ENCODE data around the gene FST. TPM values are rescaled to one million over a fixed set of nuclear protein-coding genes. Genes with fewer than 3 reads are reported as not detected.
A peak's percentile ranks its signal among the peaks of the same experiment; 100 is the strongest.

The FST gene
- total and polyA plus RNA-seq, 2 of the 13 experiments (the other 11 are each of a cell fraction or from before 2014, with no cell fraction given) = 38.6 to 136 TPM

- TF ChIP-seq STAT6 (CRISPR knock-in tag; IDR thresholded peaks at IDR 0.05; ENCODE audit: borderline replicate concordance) = 0 out of 2 replicates have a peak, but pooled peaks have one; percentile 24
- peak; percentile 64 for TF ChIP-seq POLR2AphosphoS5 (IDR thresholded peaks at IDR 0.05; ENCODE audit: low read depth, low read length)
- TF ChIP-seq ZNF318 (CRISPR knock-in tag; IDR thresholded peaks at IDR 0.05) = no peak
- TF ChIP-seq NFIC (IDR thresholded peaks at IDR 0.05; ENCODE audit: low read length) = 0 out of 2 replicates have a peak, but pooled peaks have one; percentile 15
- TF ChIP-seq, protein P1, sequence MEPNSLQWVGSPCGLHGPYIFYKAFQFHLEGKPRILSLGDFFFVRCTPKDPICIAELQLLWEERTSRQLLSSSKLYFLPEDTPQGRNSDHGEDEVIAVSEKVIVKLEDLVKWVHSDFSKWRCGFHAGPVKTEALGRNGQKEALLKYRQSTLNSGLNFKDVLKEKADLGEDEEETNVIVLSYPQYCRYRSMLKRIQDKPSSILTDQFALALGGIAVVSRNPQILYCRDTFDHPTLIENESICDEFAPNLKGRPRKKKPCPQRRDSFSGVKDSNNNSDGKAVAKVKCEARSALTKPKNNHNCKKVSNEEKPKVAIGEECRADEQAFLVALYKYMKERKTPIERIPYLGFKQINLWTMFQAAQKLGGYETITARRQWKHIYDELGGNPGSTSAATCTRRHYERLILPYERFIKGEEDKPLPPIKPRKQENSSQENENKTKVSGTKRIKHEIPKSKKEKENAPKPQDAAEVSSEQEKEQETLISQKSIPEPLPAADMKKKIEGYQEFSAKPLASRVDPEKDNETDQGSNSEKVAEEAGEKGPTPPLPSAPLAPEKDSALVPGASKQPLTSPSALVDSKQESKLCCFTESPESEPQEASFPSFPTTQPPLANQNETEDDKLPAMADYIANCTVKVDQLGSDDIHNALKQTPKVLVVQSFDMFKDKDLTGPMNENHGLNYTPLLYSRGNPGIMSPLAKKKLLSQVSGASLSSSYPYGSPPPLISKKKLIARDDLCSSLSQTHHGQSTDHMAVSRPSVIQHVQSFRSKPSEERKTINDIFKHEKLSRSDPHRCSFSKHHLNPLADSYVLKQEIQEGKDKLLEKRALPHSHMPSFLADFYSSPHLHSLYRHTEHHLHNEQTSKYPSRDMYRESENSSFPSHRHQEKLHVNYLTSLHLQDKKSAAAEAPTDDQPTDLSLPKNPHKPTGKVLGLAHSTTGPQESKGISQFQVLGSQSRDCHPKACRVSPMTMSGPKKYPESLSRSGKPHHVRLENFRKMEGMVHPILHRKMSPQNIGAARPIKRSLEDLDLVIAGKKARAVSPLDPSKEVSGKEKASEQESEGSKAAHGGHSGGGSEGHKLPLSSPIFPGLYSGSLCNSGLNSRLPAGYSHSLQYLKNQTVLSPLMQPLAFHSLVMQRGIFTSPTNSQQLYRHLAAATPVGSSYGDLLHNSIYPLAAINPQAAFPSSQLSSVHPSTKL (CRISPR knock-in tag; IDR thresholded peaks at IDR 0.05) = peak; percentile 94
- TF ChIP-seq ZNF225 (CRISPR knock-in tag; IDR thresholded peaks at IDR 0.05) = no peak; the same call in 1 of the 2 replicates
- no peak for TF ChIP-seq ZNF720 (CRISPR knock-in tag; IDR thresholded peaks at IDR 0.05)
- TF ChIP-seq HOXA5 (CRISPR knock-in tag; IDR thresholded peaks at IDR 0.05) = no peak
- no peak for TF ChIP-seq ZFP37 (CRISPR knock-in tag; IDR thresholded peaks at IDR 0.05; ENCODE audit: borderline replicate concordance)
- no peak for TF ChIP-seq GPBP1L1 (CRISPR knock-in tag; IDR thresholded peaks at IDR 0.05)
- no peak for TF ChIP-seq HNRNPH1 (optimal IDR thresholded peaks at IDR 0.05; ENCODE audit: low read depth, low read length)
- no peak for TF ChIP-seq ATAD3A (CRISPR knock-in tag; IDR thresholded peaks at IDR 0.05)
These were observed 2.5 kb downstream of the FST start (continued) for GRCh38 chr5:53482717-53483638.

All from HepG2 (cell line).